ENCODE data around the gene CSTA. TPM values are rescaled to one million over a fixed set of nuclear protein-coding genes. Genes with fewer than 3 reads are reported as not detected.
A peak's percentile ranks its signal among the peaks of the same experiment; 100 is the strongest.

The CSTA gene
- polyA plus RNA-seq, 1 donor from 2014 or later, result not detected

GRCh38 chr3:122310361-122310760 lies 14.7 kb upstream of the CSTA start:
- Mint-ChIP-seq H3K36me3 (no peaks in the 10 kb centered on the region), H3K27ac (no peak overlapping the region), H3K4me3 (no peak overlapping the region), H3K9me3 (peaks cover 0 to under 1% (median 0%) of the 10 kb centered on the region in 3 donors), H3K27me3 (peaks cover 11% of the 10 kb centered on the region), H3K4me1 (peaks cover 0 to 2% (median 2%) of the 10 kb centered on the region in 3 donors)

- Mint-ChIP-seq H3K4me3 (no peak overlapping the region), H3K9me3 (peaks cover 0 to 1% (median 0%) of the 10 kb centered on the region in 3 donors), H3K27me3 (peaks cover 15% of the 10 kb centered on the region), H3K36me3 (no peaks in the 10 kb centered on the region), H3K27ac (no peak overlapping the region), H3K4me1 (peaks cover 0 to 2% (median 0%) of the 10 kb centered on the region in 3 donors)
Measured at GRCh38 chr3:122312826-122313225, 12.2 kb upstream of the CSTA start.

- H3K27me3 Mint-ChIP-seq, result peaks cover 15% of the 10 kb centered on the region
- no peak overlapping the region for H3K27ac Mint-ChIP-seq
- peaks cover 0 to 2% (median 1%) of the 10 kb centered on the region in 3 donors for H3K9me3 Mint-ChIP-seq
- no peak overlapping the region for H3K4me3 Mint-ChIP-seq
- no peaks in the 10 kb centered on the region for H3K36me3 Mint-ChIP-seq
- peaks cover 0 to 2% (median 0%) of the 10 kb centered on the region in 3 donors for H3K4me1 Mint-ChIP-seq
Measured at GRCh38 chr3:122313281-122313680, 11.8 kb upstream of the CSTA start.

- peaks cover 9% of the 10 kb centered on the region for H3K27me3 Mint-ChIP-seq
- peak overlapping the region in 1 of 4 donors; percentile 22 for H3K4me3 Mint-ChIP-seq
- H3K9me3 Mint-ChIP-seq, result peaks cover 3 to 9% (median 6%) of the 10 kb centered on the region in 3 donors
- peaks cover 0 to 2% (median 0%) of the 10 kb centered on the region in 3 donors for H3K4me1 Mint-ChIP-seq
- H3K27ac Mint-ChIP-seq, result no peak overlapping the region
- H3K36me3 Mint-ChIP-seq, result peaks cover 4% of the 10 kb centered on the region
Measured at GRCh38 chr3:122314228-122314876, 10.7 kb upstream of the CSTA start.

GRCh38 chr3:122315619-122316018 lies 9.4 kb upstream of the CSTA start:
- Mint-ChIP-seq H3K4me1 (no peaks in the 10 kb centered on the region), H3K27me3 (peaks cover 12% of the 10 kb centered on the region), H3K9me3 (peaks cover 3 to 14% (median 11%) of the 10 kb centered on the region in 3 donors), H3K36me3 (peaks cover 7% of the 10 kb centered on the region), H3K4me3 (no peak overlapping the region), H3K27ac (no peak overlapping the region)

- no peak overlapping the region for H3K27ac Mint-ChIP-seq
- H3K36me3 Mint-ChIP-seq, result peaks cover 7% of the 10 kb centered on the region
- no peaks in the 10 kb centered on the region for H3K4me1 Mint-ChIP-seq
- peaks cover 3 to 14% (median 11%) of the 10 kb centered on the region in 3 donors for H3K9me3 Mint-ChIP-seq
- peaks cover 12% of the 10 kb centered on the region for H3K27me3 Mint-ChIP-seq
- no peak overlapping the region for H3K4me3 Mint-ChIP-seq
Measured at GRCh38 chr3:122316368-122316767, 8.7 kb upstream of the CSTA start.

GRCh38 chr3:122318620-122319019 lies 6.4 kb upstream of the CSTA start:
- H3K9me3 Mint-ChIP-seq, result peaks cover 3 to 14% (median 11%) of the 10 kb centered on the region in 3 donors
- peaks cover 7% of the 10 kb centered on the region for H3K36me3 Mint-ChIP-seq

GRCh38 chr3:122322095-122323075 lies 2.7 kb upstream of the CSTA start:
- Mint-ChIP-seq H3K27me3 (peaks cover 3% of the 10 kb centered on the region), H3K27ac (no peak overlapping the region), H3K36me3 (peaks cover 7% of the 10 kb centered on the region), H3K4me1 (peaks cover 0 to 3% (median 2%) of the 10 kb centered on the region in 3 donors), H3K9me3 (peaks cover 2 to 14% (median 11%) of the 10 kb centered on the region in 3 donors), H3K4me3 (no peak overlapping the region)

More at GRCh38 chr3:122318620-122319019, 6.4 kb upstream of the CSTA start:
- Mint-ChIP-seq H3K27me3 (peaks cover 12% of the 10 kb centered on the region), H3K4me1 (peaks cover 0 to 3% (median 2%) of the 10 kb centered on the region in 3 donors), H3K4me3 (no peak overlapping the region), H3K27ac (no peak overlapping the region)

GRCh38 chr3:122325769-122326168 lies 721 bp downstream of the CSTA start:
- Mint-ChIP-seq H3K27me3 (peaks cover 3% of the 10 kb centered on the region), H3K4me1 (peaks cover 0 to 3% (median 2%) of the 10 kb centered on the region in 3 donors), H3K9me3 (no peaks in the 10 kb centered on the region), H3K27ac (no peak overlapping the region), H3K36me3 (no peaks in the 10 kb centered on the region), H3K4me3 (peak overlapping the region in 1 of 4 donors; percentile 5)

GRCh38 chr3:122331886-122332285 lies 6.8 kb downstream of the CSTA start:
- Mint-ChIP-seq H3K4me1 (no peaks in the 10 kb centered on the region), H3K27me3 (peaks cover 8% of the 10 kb centered on the region), H3K36me3 (no peaks in the 10 kb centered on the region), H3K4me3 (no peak overlapping the region), H3K9me3 (no peaks in the 10 kb centered on the region), H3K27ac (no peak overlapping the region)

GRCh38 chr3:122332551-122332950 lies 7.5 kb downstream of the CSTA start:
- no peak overlapping the region for H3K27ac Mint-ChIP-seq

GRCh38 chr3:122342803-122343202 lies 17.8 kb downstream of the CSTA start:
- Mint-ChIP-seq H3K9me3 (peaks cover 2 to 10% (median 6%) of the 10 kb centered on the region in 3 donors), H3K36me3 (no peaks in the 10 kb centered on the region), H3K4me1 (no peaks in the 10 kb centered on the region), H3K27me3 (peaks cover 1% of the 10 kb centered on the region), H3K4me3 (no peak overlapping the region), H3K27ac (no peak overlapping the region)

More at GRCh38 chr3:122332551-122332950, 7.5 kb downstream of the CSTA start:
- no peak overlapping the region for H3K4me3 Mint-ChIP-seq
- H3K9me3 Mint-ChIP-seq, result no peaks in the 10 kb centered on the region
- H3K4me1 Mint-ChIP-seq, result no peaks in the 10 kb centered on the region
- no peaks in the 10 kb centered on the region for H3K36me3 Mint-ChIP-seq
- H3K27me3 Mint-ChIP-seq, result peaks cover 8% of the 10 kb centered on the region

- Mint-ChIP-seq H3K4me1 (no peaks in the 10 kb centered on the region), H3K27ac (no peak overlapping the region), H3K36me3 (no peaks in the 10 kb centered on the region), H3K4me3 (no peak overlapping the region), H3K9me3 (peaks cover 2 to 12% (median 8%) of the 10 kb centered on the region in 3 donors), H3K27me3 (peaks cover 1% of the 10 kb centered on the region)
Measured at GRCh38 chr3:122343654-122344053, 18.6 kb downstream of the CSTA start.

- no peak overlapping the region for H3K4me3 Mint-ChIP-seq
- H3K27ac Mint-ChIP-seq, result no peak overlapping the region
- no peaks in the 10 kb centered on the region for H3K4me1 Mint-ChIP-seq
- H3K27me3 Mint-ChIP-seq, result no peaks in the 10 kb centered on the region
- H3K9me3 Mint-ChIP-seq, result peaks cover 0 to 6% (median 5%) of the 10 kb centered on the region in 3 donors
- no peaks in the 10 kb centered on the region for H3K36me3 Mint-ChIP-seq
Measured at GRCh38 chr3:122349171-122349570, 24.1 kb downstream of the CSTA start.

- no peaks in the 10 kb centered on the region for H3K4me1 Mint-ChIP-seq
- no peak overlapping the region for H3K4me3 Mint-ChIP-seq
- peaks cover 0 to 6% (median 5%) of the 10 kb centered on the region in 3 donors for H3K9me3 Mint-ChIP-seq
- no peaks in the 10 kb centered on the region for H3K36me3 Mint-ChIP-seq
- H3K27ac Mint-ChIP-seq, result no peak overlapping the region
- no peaks in the 10 kb centered on the region for H3K27me3 Mint-ChIP-seq
Measured at GRCh38 chr3:122350814-122351418, 25.9 kb downstream of the CSTA start.

Data from IgD-negative memory B cell (primary cell).